Stomach (tissue), 19 donors: ENCODE results near the gene NCKAP5. TPM values are rescaled to one million over a fixed set of nuclear protein-coding genes. Genes with fewer than 3 reads are reported as not detected.

Experiments
- DNase-seq, 2 donors: peaks; one replicate each; pipeline versions ENCODE4 v3.0.0 to v3.0.0-alpha.2; 2013 to 2019
- H3K27ac ChIP-seq, 5 donors: fragments of 200-600 bp in 4 of 5; sonication (generic) in 4 of 5; one replicate each; pipeline ENCODE4 v1.5.1; 2013 to 2019; ENCODE audit warnings: mild to moderate bottlenecking in 1 of 5, moderate library complexity in 1 of 5
- H3K27me3 ChIP-seq, 3 donors: fragments of 200-600 bp; sonication (generic); one replicate each; pipeline ENCODE4 v1.5.1; 2017 to 2019; ENCODE audit warnings: mixed run types in 1 of 3
- H3K36me3 ChIP-seq, 4 donors: fragments of 200-600 bp; sonication (generic); 1 replicate in 3 of 4; 2 replicates in 1 of 4; pipeline ENCODE4 v1.5.1; 2016 to 2019
- H3K4me1 ChIP-seq, 4 donors: fragments of 200-600 bp; sonication (generic); one replicate each; pipeline ENCODE4 v1.5.1; 2016 to 2019
- H3K4me3 ChIP-seq, 4 donors: fragments of 200-600 bp; sonication (generic) in 3 of 4; one replicate each; pipeline ENCODE4 v1.5.1; 2016 to 2019; ENCODE audit warnings: mild to moderate bottlenecking in 1 of 4
- H3K9me3 ChIP-seq, 4 donors: fragments of 200-600 bp; sonication (generic); one replicate each; pipeline ENCODE4 v1.5.1; 2016 to 2019
- CTCF ChIP-seq, 7 experiments: fragments of 450-650 bp in 4 of 7; fragments of 200-600 bp in 3 of 7; sonication (generic) in 3 of 7; IDR thresholded peaks; one replicate each; pipeline ENCODE4 v1.5.1; 2016 to 2019; ENCODE audit warnings: antibody characterized with exemption in 7 of 7, control low read depth in 2 of 7, mild to moderate bottlenecking in 1 of 7
- EP300 ChIP-seq: sonication (generic); formaldehyde crosslinking; IDR thresholded peaks from one replicate; pipeline ENCODE4 v1.6.1; 2017; ENCODE audit warnings: antibody characterized with exemption
- POLR2A ChIP-seq, 4 donors: fragments of 450-650 bp; IDR thresholded peaks; one replicate each; pipeline ENCODE4 v1.6.1; 2016; ENCODE audit warnings: antibody characterized with exemption in 4 of 4, control low read depth in 2 of 4, mild to moderate bottlenecking in 1 of 4, moderate library complexity in 1 of 4
- POLR2AphosphoS5 ChIP-seq, 3 donors: sonication (generic); formaldehyde crosslinking; IDR thresholded peaks; one replicate each; pipeline ENCODE4 v1.6.1; 2016; ENCODE audit warnings: antibody characterized with exemption in 3 of 3
- WGBS, 5 donors: extraction: QIAGEN DNeasy Blood & Tissue Kit in 3 of 5; methylation state at CpG; one replicate each; pipeline versions ENCODE4 v1.1.5 to v1.1.7; 2013 to 2018; 5-methylcytosine and 5-hydroxymethylcytosine counted together
- intact Hi-C: fragments of 100-400 bp; cut with DNase I; formaldehyde crosslinking; loops from one replicate; pipeline ENCODE4 v1.15.1; 2023; ENCODE audit warnings: low total_unique reads
- long read RNA-seq, 10 donors: transcript quantifications; one replicate each; lab custom pipeline, GENCODE V29; 2026
- polyA plus RNA-seq, 3 donors: library from polyadenylated mRNA; stranded (reverse); fragments of 200-250 nt; gene quantifications; one replicate each; pipeline ENCODE4 v1.2.3, GENCODE V29; 2013
- total RNA-seq, 5 donors: library from RNA; depleted of rRNA; stranded (reverse); fragments of >200 nt; gene quantifications; one replicate each; pipeline versions ENCODE4 v1.1.0 to v1.2.3, GENCODE V29; 2014 to 2016
- donor health status: healthy with polysubstance abuse.
- donor health status: Bipolar disorder and iron deficiency.
- donor health status: healthy.

Gene NCKAP5
- 1 to 10 TPM in 2 of 5 donors, under 1 TPM in 2, not detected in 1; 0.58 to 8.0 (median 3.2) TPM for total RNA-seq
- 1 to 10 TPM; 1.1 to 2.6 (median 1.6) TPM for polyA plus RNA-seq
- long read RNA-seq, donor 1 = 0 reads
- long read RNA-seq, donor 2 = 0 reads
- long read RNA-seq, donor 3 = 0 reads
- long read RNA-seq, donor 4 = 0 reads
- long read RNA-seq, donor 5 = 0 reads
- long read RNA-seq, donor 6 = 0 reads
- long read RNA-seq, donor 7 = 0 reads
- long read RNA-seq, donor 8 = 0 reads
- long read RNA-seq, donor 9 = 0 reads
- long read RNA-seq, donor 10 = 0 reads

GRCh38 chr2:133568172-133568571 is at the start of gene NCKAP5:
TSS of gene NCKAP5 (minus strand) at chr2:133568463. CDS start at chr2:133517526, 50,937 bp downstream.
- Histone ChIP-seq H3K9me3 (no peaks in the 10 kb centered on the region), H3K4me3 (peak within 1 kb of the TSS; percentile 8 to 28 (median 16)), H3K27ac (peak within 1 kb of the TSS in 4 of 5 donors; percentile 6 to 66 (median 36)), H3K36me3 (no peaks in the 10 kb centered on the region), H3K27me3 (peaks cover 0 to 15% (median 0%) of the 10 kb centered on the region in 3 donors), H3K4me1 (peaks cover 0 to 23% (median 17%) of the 10 kb centered on the region in 4 donors)
- WGBS, 5 donors = 1 to 7% (median 3%) methylated on average over 12 of the region's 12 CpGs
- intact Hi-C loops = no loop called here
- DNase-seq = peak; percentile 49 to 88
- no peak for TF ChIP-seq POLR2A (IDR thresholded peaks at IDR 0.05)
- TF ChIP-seq CTCF (IDR thresholded peaks at IDR 0.05) = no peak
- TF ChIP-seq EP300 = no peak
- no peak for TF ChIP-seq POLR2AphosphoS5 (IDR thresholded peaks at IDR 0.05)

GRCh38 chr2:133609664-133610063 is 41.4 kb upstream of the NCKAP5 start:
- Histone ChIP-seq H3K9me3 (no peaks in the 10 kb centered on the region), H3K27me3 (no peaks in the 10 kb centered on the region), H3K36me3 (no peaks in the 10 kb centered on the region), H3K27ac (no peak overlapping the region), H3K4me1 (no peaks in the 10 kb centered on the region), H3K4me3 (no peak overlapping the region)
- intact Hi-C loops = no loop called here
- no peak for DNase-seq
- TF ChIP-seq EP300 = no peak
- no peak for TF ChIP-seq CTCF (IDR thresholded peaks at IDR 0.05)
- no peak for TF ChIP-seq POLR2A (IDR thresholded peaks at IDR 0.05)
- no peak for TF ChIP-seq POLR2AphosphoS5 (IDR thresholded peaks at IDR 0.05)

GRCh38 chr2:133608291-133608690 is 40.0 kb upstream of the NCKAP5 start:
- H3K36me3 ChIP-seq = no peaks in the 10 kb centered on the region
- TF ChIP-seq POLR2A (IDR thresholded peaks at IDR 0.05) (no peak), POLR2AphosphoS5 (IDR thresholded peaks at IDR 0.05) (no peak), CTCF (IDR thresholded peaks at IDR 0.05) (no peak), EP300 (no peak)
- no peaks in the 10 kb centered on the region for H3K9me3 ChIP-seq
- H3K4me3 ChIP-seq = no peak overlapping the region
- no peaks in the 10 kb centered on the region for H3K27me3 ChIP-seq
- intact Hi-C loops = no loop called here
- no peak overlapping the region for H3K27ac ChIP-seq
- no peaks in the 10 kb centered on the region for H3K4me1 ChIP-seq
- WGBS, 5 donors = 60 to 86% (median 79%) methylated on average over 1 of the region's 1 CpG
- DNase-seq = no peak

- Histone ChIP-seq H3K4me1 (peaks cover 0 to 2% (median under 1%) of the 10 kb centered on the region in 4 donors), H3K36me3 (no peaks in the 10 kb centered on the region), H3K27me3 (no peaks in the 10 kb centered on the region), H3K9me3 (no peaks in the 10 kb centered on the region), H3K4me3 (no peak overlapping the region), H3K27ac (no peak overlapping the region)
- no peak for TF ChIP-seq CTCF (IDR thresholded peaks at IDR 0.05)
- TF ChIP-seq POLR2AphosphoS5 (IDR thresholded peaks at IDR 0.05) = no peak
- no peak for TF ChIP-seq POLR2A (IDR thresholded peaks at IDR 0.05)
- TF ChIP-seq EP300 = no peak
- WGBS, 5 donors = 65 to 71% (median 69%) methylated on average over 1 of the region's 1 CpG
- intact Hi-C loops = no loop called here
- DNase-seq = no peak
Measured at GRCh38 chr2:133607679-133608078, 39.4 kb upstream of the NCKAP5 start.
